DMS79 treated with DMSO at 0.1 percent for 48 hours (cell line): Measurements from ENCODE around the gene KIF18A.
"Not testable (repeated sequence)": the region's sequence is repeated elsewhere in the genome, so short reads cannot be mapped to it uniquely, and the experiment has no call there.

Experiments
- DNase-seq: peaks from one replicate; lab custom pipeline; 2025; lab: John Stamatoyannopoulos, UW

Gene KIF18A

DNA sequence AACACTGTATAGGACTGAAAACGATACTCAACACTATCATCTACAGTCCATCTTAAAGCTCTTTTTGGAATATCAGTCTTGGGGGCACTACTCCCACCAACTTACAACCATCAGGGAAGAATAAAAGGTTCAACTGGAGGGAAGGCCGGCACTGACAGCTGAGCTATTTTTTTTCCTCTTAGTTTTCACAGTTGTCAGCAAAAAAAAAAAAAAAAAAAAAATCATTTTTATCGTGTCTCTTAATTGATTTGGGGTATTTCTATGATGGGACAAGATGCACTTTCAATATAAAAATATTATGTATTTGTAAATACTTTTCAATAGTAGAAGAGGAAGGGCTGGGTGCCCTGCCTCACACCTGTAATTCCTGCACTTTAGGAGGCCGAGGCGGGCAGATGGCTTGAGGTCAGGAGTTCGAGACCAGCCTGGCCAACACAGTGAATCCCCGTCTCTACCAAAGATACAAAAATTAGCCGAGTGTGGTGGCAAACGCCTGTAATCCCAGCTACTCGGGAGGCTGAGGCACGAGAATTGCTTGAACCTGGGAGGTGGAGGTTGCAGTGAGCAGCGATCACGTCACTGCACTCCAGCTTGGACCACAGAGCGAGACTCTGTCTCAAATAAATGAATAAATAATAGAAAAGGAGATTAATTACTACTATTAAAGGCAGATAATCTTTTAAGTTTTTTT is 1.5 kb downstream of the KIF18A start:
- DNase-seq: no peak

DNA sequence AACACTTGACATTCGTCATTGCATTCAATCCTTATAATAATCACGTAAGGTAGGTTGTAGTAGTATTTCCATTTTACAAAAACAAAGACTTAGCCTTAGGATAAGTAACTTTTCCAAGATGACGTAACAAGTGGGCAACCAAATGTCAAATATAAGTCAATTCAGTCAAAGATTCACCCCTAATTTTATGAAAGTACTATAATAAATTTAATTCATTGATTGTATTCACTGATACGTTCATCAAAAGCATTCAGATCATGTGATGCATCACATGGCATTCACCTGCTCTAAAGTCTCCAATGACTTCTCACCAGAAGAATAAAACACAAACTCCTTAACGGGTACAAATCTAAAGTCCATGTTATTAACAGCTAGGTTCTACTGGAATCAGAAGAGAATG is 2.1 kb downstream of the KIF18A start:
- peak; percentile 26 for DNase-seq

DNA sequence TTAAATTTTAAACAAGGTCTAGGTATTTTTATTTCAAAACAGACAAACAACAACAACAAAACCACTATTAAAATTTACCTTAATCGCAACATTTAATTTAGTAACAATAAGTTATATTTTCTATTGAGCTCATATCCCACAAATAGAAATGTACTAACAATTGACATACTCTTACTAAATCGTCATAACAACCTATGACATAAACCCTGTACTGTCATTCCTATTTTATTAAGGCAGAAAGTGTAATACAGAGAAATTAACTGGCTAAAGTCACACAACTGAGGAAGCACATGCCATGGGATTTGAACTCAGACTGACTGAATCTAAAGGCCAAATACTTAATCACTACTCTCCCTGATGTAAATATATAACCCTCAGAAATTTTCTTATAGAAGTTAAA is 3.0 kb downstream of the KIF18A start:
- DNase-seq: no peak

- peak; percentile 11 for DNase-seq
Measured at GRCh38 chr11:28104425-28104824, 3.5 kb downstream of the KIF18A start.

- DNase-seq: not testable (repeated sequence)
Measured at GRCh38 chr11:28102300-28102699, 5.7 kb downstream of the KIF18A start.

- DNase-seq: no peak
Measured at GRCh38 chr11:28100665-28101064, 7.3 kb downstream of the KIF18A start.

DNA sequence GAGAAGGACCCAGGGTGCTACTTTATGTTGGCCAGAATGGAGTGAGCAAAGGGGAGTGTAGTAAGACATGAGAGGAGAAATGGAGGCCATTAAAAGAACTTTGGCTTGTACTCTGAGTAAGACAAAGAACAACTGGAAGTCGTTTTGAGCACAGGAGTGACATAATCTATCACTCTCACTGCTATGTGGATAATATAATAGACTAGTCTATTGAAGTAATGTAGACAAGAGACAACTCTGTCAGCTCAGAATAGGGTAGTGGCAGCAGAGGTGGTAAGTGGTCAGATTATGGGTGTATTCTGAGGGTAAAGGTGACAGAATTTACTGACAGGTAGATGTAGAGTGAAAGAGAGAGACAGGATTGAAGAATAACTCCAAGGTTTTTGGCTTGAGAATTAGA is 8.2 kb downstream of the KIF18A start:
- DNase-seq: no peak

DNA sequence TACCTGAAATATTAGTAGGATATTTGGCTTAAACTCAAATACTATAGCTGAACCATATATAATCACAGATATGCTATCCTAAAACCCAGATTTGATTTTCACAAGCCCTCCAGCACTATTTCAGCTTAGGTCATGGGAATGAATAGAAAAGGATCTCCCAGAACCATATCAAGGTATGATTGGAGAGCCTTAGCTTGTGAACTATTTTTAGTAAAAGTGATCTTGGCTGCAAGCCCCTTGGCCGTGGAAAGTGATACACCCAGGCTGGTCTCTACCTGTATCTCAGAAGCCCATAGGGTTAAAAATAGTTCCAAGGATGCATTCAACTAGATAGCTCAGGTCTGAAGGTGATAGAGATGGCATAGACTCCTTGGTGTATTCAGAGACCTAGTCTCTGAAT is 9.7 kb downstream of the KIF18A start:
- no peak for DNase-seq

GRCh38 chr11:28092786-28093185 is 15.2 kb downstream of the KIF18A start:
- no peak for DNase-seq

DNA sequence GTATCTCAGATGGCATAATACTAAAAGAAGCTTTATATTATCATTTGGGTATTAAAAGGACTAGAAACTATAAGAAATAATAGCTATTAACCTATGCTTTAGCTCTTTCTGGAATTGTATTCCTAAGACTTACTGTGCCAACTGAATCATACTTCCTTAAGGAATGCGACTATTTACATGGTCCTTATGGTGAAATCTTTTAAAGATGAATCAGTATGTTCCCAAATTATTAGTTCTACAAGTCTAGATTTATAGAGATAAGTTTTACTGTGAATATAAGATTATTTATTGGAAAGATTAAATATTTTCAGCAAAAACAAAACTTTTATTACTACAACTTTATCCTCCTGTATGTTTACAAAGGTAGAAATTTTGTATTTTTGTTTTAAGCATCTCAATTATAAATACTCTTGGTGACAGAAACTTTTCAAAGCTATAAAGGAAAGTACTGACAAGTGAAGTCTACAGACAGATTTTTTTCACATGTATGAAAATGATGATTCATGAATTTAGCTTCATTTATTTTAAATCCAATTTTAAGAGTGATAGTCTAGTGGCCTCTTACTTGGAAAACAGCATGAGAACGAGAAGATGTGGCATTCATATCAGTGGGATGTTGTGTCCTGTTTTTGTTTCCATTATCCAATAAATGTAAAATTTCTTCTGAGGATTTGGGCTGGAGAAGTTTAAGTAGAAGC is 17.8 kb downstream of the KIF18A start:
- no peak for DNase-seq

GRCh38 chr11:28089378-28089777 is 18.6 kb downstream of the KIF18A start:
- DNase-seq: no peak

- not testable (repeated sequence) for DNase-seq
Measured at GRCh38 chr11:28087693-28088092, 20.3 kb downstream of the KIF18A start.

DNA sequence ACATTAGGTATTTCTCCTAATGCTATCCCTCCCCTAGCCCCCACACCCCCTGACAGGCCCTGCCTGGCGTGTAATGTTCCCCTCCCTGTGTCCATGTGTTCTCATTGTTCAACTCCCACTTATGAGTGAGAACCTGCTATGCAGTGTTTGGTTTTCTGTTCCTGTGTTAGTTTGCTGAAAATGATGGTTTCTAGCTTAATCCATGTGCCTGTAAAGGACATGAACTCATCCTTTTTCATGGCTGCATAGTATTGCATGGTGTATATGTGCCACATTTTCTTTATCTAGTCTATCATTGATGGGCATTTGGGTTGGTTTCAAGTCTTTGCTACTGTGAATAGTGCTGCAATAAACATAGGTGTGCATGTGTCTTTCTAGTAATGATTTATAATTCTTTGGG is 20.8 kb downstream of the KIF18A start:
- DNase-seq: not testable (repeated sequence)

DNA sequence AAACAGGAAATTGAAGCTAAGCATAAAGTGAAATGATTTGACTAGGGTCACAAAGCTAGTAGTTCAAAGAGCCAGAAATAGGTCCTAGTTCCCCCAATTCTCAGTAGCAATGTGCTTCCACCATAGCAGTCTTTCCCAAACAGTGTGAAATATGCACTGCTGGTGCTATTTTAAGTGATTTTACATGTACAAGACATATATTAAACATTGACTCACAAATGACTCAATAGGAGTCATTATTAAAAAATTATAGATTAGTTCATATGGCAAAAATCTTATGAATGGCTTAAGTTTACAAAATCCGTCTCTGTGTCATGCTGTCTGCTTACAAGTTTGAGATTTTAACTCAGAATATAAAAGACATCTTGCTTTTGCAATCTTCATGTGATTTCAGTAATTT is 21.4 kb downstream of the KIF18A start:
- no peak for DNase-seq

DNA sequence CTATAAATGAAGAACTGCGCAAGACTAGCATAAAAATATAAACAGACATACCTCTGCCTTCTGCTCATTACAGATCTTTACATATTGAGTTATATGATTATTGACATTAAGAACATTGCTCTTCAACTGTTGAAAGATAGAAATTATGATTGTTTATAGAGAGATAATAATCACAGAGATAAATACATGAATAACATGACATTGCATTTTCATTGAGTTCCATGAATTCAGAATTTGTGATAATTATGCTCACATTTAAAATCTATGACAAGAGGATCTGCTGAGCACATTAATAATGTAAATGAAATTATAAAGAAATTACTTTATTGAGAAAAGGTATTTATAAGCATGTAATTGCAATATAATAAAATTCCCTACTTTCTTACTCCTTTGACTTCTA is 24.8 kb downstream of the KIF18A start:
- DNase-seq: no peak

DNA sequence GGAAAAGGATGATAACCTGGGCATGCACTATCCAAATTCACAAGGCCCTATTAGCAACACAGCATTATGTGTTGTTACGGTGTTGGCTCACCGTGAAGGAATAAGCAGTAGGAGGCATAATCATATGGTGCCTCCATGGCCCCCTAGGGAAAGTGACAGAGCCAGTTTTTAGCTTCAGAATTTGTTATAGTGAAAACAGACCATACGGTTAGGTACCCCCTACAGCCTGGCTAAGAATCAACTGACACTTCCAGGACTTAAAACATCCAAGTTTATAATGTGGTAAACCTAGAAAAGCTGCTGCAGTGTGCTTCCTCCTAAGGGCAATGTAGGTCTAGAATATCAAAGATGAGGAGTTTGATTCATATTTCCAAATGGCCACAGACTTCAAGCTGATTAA is 30.4 kb downstream of the KIF18A start:
- no peak for DNase-seq

GRCh38 chr11:28072321-28072720 is 35.6 kb downstream of the KIF18A start:
- DNase-seq: no peak

DNA sequence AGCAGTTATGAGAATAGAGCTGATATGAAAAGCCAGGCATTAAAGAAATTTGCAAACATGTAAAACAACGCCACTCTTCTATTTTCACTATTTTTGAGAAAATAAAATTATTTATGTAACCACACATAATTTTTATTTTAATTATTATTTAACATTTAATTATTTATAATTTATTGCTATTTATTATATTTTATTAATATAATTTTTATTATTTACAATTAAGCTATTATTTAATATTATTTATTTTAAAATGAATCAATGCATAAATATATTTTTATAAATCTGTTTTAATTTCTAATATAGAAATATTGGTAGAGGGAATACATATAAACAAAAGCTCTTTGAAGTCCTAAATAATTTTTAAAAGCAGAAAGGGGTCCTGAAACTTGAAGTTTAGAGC is 36.7 kb downstream of the KIF18A start:
- DNase-seq: no peak

DNA sequence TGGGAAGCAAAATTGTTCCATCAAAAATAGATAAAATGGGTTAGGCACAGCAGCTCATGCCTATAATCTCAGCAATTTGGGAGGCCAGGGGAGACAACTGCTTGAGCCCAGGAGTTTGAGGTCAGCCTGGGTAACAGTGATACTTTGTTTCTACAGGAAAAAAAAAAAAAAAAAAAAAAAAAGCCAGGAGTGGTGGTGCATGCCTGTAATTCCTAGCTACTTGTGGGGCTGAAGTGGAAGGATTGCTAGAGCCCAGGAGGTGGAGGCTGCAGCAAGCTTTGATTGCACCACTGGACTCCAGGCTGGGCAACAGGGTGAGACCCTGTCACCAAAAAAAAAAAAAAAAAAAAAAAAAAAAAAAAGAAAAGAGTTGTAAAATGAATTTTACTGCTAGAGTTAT is 49.6 kb downstream of the KIF18A start:
- no peak for DNase-seq

GRCh38 chr11:28054821-28055220 is 53.1 kb downstream of the KIF18A start:
- DNase-seq: no peak

DNA sequence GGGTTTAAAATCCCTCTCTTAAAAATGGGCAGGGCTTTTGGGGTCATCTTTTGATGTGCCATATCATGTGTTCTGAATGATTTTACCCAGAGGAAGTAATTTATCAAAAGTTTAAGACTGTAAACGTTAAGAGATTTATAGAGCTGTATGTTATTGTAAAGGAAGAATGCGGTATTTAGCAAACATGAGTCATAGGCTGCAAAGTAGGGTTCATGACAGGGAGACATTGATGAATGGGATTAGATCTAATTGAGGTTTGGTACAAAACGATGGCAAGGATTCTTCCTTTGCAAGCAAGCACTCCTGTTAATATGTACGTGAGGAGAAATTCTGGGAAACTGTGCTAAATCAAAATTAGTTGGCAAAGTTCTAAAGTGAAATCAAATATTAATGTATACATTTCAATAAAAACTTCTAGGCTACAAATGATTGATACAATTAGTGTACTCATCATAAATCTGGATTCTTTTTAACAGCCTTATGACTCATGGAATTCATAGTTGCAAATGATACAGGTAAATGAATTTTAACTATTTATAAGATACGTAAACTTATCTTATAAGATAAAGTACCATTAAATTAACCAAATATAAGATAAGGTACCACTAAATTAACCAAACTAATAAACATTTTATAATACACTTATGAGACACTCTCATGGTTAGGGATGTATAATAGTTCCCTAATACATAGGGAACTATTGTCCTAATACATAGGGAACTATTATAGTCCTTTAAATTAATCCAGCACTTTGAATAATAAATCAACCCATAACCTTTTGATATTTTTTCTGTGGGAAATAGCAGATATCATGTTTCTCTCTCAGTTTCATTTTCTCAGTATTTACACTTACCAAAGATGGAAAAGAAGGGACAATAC is 58.4 kb downstream of the KIF18A start:
- DNase-seq: no peak

DNA sequence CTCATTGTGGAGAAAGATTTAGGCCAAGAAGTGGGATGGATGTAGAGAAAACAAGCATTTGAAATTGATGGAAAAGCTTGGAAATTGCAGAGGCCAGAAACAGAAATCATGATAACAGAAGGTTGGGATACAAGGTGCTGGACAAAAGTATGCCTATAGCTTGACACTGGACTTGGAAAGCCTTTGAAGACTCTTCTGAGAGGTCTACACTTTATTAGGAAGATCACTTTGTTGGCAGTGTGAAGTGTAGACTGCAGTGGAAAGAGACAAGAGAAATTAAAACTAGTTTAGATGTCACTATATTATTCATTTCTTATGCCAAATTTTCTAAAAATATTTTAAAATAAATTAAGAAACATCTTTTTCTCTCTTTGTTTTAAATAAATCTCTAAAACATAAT is 59.1 kb downstream of the KIF18A start:
- DNase-seq: no peak
